GM19351 (cell line): Measurements from ENCODE around the gene KRT78.

Source experiments
- ATAC-seq: cut with Tn5 transposase; IDR thresholded peaks from one replicate; pipeline ENCODE4 v1.9.1; 2021; ENCODE audit warnings: mild to moderate bottlenecking, moderate library complexity; ENCODE audit not compliant: unreplicated experiment

Gene KRT78

GRCh38 chr12:52813885-52814709 is 34.7 kb downstream of the KRT78 start, which contains the start of gene KRT4:
Gene KRT4, minus strand, starts transcription at chr12:52814116. Its CDS starts 58 bp downstream, at chr12:52814058.
- no peak for ATAC-seq

DNA sequence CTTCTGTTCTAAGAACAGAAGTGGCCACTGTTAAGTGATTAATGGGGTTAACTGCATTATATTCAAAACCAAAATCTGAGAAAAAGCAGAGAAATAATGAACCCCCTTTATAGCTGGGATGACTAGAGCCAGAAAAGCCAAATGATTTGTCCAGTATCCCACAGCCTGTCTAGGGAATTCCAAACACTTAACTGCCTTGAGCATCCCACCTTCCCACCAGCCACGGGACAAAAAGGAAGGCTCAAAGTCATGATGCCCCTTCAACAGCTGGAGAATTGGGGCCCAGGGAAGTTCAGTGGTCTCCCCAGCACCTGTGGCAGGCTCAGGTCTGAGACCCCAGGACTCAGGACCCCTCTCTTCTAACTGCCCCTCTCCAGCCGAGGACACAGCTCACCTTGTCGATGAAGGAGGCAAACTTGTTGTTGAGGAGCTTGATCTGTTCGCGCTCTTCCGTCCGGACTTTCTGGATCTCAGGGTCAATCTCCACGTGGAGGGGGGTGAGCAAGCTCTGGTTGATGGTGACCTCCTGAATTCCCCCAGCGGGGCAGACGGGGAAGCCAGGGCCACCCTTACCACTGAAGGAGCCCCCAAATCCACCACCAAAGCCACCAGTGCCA is 35.5 kb downstream of the KRT78 start:
- ATAC-seq, result no peak

GRCh38 chr12:52812749-52813148 is 36.0 kb downstream of the KRT78 start:
- ATAC-seq, result no peak

DNA sequence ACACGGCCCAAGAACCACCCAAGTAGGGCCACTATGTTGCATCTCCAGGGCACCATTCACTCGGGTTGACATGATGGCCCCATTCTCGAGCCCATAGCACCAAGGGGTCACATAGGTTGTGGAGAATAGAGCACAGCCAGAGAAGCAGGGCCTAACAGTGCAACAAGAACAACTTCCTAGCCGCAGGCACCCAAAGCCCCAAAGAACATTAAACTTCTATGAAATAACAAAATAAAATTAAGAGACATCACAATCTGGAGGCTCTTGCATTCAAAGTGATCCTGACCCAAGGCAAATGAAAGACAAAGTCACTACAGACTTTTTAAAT is 36.8 kb downstream of the KRT78 start:
- ATAC-seq, result no peak

- ATAC-seq, result no peak
Observed at GRCh38 chr12:52811191-52812072, 37.4 kb downstream of the KRT78 start.

DNA sequence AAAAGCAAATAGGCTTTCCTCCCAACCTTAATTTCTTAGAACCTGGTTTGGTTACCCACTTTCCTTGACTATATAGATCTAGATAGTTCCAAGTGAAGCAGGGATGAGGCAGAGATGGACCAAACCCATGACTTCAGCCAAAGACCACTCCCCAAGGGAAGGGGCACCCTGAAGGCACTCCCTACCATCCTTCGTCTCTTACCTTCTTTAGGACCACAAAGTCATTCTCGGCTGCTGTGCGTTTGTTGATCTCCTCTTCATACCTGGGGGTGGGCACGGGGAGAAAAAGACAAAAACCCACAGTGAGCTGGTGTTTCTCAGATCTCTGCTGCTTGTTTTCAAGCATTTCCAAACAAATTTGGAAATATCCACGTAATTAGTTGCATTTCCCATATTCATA is 38.2 kb downstream of the KRT78 start:
- ATAC-seq, result no peak

DNA sequence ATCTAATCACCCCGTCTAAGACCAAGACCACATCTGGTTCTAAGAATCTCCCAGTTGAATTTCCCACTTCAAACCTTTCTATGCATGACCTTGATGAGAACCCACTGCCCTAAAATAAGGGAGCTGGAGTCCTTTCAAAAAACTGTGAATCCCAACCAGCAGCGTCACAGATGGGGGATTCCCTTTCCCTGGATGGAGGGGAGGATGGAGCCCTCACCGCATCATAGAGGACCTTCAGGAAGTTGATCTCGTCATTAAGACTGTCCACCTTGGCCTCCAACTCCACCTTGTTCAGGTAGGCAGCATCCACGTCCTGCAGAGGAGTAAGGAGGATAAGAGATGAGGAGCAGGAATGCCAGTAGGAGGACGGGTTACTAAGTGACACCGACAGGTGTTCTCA is 39.6 kb downstream of the KRT78 start:
- ATAC-seq, result no peak

DNA sequence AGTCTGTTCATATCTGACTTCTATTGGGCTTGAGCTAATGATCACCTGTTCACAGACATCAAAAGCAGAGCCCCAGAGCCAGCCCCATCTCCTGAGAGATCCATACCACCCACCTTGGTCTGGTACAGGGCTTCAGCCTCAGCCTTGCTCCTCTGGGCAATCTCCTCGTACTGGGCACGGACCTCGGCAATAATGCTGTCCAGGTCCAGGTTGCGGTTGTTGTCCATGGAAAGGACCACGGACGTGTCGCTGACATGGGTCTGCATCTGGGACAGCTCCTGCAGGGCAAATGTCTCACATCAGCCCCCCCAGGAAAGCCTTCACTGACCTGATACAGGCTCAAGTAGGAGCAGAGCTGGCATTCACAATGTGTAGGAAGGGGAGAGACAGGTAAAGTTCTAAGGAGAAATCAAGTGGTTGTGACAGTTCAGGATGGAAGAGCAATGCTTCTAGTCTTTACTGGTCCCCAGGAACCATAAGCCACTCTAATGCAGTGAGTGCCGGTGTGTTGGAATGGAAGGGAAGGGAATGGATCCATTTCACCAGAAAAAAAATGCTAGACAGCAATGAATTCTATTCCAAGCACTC is 40.1 kb downstream of the KRT78 start:
- ATAC-seq, result no peak

DNA sequence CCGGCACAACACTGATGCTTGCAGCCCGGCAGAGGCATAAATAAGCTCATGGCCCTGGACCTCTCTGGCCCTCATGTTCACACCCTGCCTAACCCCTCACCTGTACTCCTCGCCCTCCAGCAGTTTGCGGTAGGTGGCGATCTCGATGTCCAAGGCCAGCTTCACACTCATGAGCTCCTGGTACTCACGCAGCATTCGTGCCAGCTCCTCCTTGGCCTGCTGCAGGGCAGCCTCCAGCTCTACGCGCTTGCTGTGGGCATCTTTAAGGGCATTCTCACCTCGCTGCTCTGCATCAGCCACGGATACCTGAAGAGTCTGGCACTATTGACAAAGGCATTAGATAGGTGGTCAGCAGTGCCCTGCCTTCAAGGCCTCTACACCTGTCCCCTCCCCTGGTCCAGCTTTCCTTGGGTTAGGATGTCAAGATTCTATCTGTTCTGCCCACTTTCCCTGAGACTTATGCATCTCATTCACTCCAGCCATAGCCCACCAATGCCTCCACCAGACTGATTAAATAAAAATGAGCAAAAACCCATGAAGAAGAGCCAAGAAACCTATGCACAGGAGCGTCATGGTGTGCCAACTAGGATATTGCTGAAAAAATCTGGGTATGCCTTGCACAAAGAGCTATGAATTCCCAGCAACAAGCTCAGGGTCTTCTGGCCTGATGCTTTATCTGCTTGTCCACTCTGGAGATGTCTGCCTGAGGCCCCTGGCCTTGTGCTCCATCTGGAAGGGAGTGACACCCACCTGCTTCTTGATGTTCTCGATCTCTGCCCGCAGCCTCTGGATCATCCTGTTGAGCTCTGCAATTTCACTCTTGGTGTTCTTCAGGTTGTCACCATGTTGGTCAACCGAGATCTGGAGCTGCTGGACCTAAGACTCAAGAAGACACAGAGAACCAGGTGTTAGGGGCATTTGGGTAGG is 41.0 kb downstream of the KRT78 start:
- ATAC-seq, result no peak

DNA sequence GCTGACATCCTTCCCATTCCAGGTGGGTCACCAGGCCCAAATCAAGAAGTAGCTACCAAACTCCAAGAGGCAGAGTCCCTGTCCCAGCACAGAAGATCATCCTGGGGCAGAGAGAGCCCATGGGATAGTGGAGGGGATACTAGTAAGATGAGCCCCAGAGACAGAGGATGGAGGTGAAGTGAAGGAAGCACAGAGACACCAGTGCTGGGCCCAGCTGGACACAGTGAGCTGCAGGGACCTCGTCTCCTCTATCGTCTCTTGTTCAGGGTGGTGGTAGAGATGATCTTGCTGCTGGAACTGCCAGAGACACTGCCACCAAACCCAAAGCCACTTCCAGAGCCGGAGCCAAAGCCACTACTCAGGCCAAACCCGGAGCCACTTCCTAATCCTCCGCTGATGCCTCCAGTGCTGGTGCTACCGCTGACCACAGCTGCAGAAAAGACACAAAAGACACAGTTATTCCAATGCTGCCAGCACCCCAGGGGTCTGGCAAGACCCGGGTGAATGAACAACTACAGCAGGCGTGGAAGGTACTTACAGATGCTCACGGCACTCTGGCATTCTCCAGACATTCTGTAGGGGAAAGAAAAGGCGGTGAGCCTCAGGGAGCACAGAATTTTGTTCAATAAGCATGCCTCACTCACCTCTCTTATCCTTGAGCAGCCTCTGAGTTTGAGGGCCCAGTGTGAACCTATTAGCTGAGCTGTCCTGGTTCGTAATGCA is 41.8 kb downstream of the KRT78 start:
- ATAC-seq, result no peak

GRCh38 chr12:52806169-52806811 is 42.5 kb downstream of the KRT78 start:
- ATAC-seq, result no peak

GRCh38 chr12:52805739-52806138 is 43.1 kb downstream of the KRT78 start:
- no peak for ATAC-seq

GRCh38 chr12:52805000-52805399 is 43.8 kb downstream of the KRT78 start:
- ATAC-seq, result no peak

- no peak for ATAC-seq
Observed at GRCh38 chr12:52802442-52802841, 46.4 kb downstream of the KRT78 start.

DNA sequence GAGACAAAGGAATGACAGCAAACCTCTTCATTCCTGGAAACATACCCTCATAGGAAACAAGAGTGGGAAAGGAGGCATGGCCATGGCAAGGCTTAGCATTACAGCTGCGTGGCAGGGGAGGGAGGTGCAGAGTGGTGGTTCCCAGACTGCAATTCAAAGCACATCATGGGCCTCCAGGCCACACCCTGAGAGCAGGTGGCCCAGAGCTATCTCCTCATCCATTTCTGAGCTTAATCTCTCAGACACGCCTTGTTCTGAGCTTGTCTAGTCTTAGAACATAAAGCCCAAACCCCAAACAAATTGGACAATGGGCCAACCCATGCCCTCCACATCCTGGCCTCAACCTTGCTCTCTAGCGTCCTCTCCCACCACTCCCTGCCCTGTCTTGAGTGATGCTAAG is 47.0 kb downstream of the KRT78 start:
- no peak for ATAC-seq

- no peak for ATAC-seq
Observed at GRCh38 chr12:52800259-52800917, 48.4 kb downstream of the KRT78 start.

DNA sequence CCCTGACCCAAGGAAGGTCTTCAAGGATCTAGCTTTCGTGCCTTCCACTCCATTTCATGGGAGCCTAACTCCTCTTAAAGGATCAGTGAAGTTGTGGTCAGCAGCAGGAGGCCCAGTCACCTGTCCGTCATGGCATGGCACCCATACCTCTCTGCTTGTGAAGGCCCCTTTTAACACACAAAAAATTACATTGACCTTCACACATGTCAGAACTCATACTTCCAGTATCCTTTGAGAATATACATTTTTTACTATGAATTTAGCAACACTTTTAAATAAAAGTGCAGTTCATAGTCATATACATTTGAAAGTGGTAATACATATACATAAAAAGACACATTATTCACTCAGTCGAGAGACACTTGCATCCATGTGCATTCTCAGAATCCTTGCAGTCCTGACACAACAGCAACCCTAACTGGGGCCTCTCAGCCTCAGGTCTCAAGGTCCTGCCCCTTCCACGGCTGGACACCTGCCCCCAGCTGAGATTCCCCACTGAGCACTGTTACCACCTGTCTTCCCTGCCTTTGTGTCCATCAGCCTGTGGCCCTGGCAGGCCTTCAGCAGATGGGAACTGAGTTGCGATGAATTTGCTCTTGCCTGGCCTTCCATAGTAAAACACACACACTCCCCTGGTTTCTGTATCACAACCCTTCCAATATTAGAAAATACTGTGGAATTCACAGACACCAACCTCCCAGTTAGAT is 49.1 kb downstream of the KRT78 start:
- no peak for ATAC-seq
